IPS-NIHi11 (cell line): ENCODE data around the gene CCSER1.
"Not testable (repeated sequence)": the region's sequence is repeated elsewhere in the genome, so short reads cannot be mapped to it uniquely, and the experiment has no call there.

Source experiments
- DNase-seq: peaks from one replicate; pipeline ENCODE4 v3.0.0; 2012; ENCODE audit warnings: mixed read lengths, low spot score

The CCSER1 gene

GRCh38 chr4:91592125-91592524 is 1464.9 kb downstream of the CCSER1 start:
- DNase-seq = no peak

GRCh38 chr4:91596718-91597117 is 1469.5 kb downstream of the CCSER1 start:
- DNase-seq = no peak

DNA sequence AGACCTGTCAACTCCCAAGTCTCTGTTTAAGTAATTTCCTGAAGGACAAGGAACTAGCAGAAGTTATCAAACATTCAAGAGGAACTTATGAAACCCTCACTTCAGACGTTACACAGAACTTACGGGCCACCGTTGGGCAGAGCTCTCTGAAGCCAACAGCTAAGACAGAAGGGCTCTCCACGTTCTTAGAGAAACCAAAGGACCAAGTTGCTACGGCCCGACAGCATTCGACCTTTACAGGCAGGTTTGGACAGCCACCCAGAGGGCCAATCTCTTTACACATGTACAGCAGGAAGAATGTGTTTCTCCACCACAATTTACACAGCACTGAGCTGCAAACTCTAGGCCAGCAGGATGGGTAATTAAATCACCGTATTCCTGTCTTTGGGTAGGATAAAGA is 1471.5 kb downstream of the CCSER1 start:
- DNase-seq = no peak

- no peak for DNase-seq
Observed at GRCh38 chr4:91600301-91600700, 1473.1 kb downstream of the CCSER1 start.

- DNase-seq = no peak
Observed at GRCh38 chr4:91601401-91601800, 1474.2 kb downstream of the CCSER1 start.

- no peak for DNase-seq
Observed at GRCh38 chr4:91611782-91612181, 1484.6 kb downstream of the CCSER1 start.

GRCh38 chr4:91620952-91621351 is 1493.8 kb downstream of the CCSER1 start:
- no peak for DNase-seq

- DNase-seq = no peak
Observed at GRCh38 chr4:91621446-91621845, 1494.3 kb downstream of the CCSER1 start.

DNA sequence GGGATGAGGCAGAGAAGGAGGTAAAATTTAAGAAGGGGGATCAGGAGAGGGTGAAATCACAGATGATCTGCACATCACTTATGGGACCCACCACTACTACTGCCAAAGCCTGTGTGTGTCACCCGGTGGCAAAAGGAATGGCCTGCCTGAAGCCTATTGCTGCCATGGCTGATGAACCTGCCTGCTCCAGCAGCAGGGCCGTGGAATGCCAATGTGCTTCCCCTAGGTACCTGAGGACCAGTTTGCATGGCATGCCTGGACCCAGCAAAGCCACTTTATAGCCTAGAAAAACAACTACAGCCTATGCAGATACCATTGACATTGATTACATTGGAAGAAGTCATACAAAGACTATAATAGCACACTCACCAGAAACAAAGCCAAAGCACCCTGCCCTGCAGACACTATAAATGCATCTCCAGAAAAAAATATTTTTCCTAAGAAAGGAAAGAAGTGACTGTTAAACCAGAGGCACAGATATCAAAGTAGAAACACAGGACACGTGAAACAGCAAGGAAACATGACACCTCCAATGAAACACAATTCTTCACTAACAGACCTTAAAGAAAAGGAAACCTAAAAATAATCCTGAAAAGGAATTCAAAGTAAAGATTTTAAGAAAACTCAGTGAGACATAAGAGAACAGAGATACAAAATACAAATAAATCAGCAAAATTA is 1495.9 kb downstream of the CCSER1 start:
- no peak for DNase-seq

GRCh38 chr4:91623603-91623967 is 1496.4 kb downstream of the CCSER1 start:
- DNase-seq = not testable (repeated sequence)

DNA sequence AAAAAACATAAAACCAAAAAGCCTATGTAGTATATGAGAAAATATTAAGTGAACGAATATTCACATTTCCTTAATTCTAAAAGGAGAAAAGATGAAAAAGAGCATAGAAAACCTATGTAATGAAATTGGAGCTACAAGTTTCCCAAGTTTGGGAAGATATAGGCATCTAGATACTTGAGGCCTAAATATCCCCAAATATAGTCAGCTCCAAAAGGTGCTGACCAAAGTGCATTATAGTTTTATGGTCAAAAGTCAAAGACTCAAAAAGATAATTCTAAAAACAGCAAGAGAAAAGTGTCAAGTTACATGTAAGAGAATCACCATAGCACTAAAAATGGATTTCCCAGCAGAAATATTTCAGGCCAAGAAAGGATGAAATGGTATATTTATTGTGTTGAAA is 1502.9 kb downstream of the CCSER1 start:
- no peak for DNase-seq

GRCh38 chr4:91630764-91631163 is 1503.6 kb downstream of the CCSER1 start:
- no peak for DNase-seq

DNA sequence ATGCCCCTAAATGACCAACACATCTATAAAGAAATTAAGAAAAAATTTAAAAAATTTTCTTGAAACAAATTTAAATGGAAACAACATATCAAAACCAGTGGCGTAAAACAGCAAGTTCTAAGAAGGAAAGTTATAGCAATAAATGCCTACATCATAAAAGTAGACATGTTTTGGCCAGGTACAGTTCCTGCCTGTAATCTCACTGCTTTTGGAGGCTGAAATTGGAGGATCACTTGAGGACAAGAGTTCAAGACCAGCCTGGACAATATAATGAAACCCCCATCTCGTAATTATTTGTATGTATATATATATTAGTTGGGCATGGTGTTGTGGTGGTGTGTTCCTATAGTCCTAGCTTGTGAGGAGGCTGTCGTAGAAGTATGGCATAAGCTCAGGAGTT is 1504.1 kb downstream of the CCSER1 start:
- no peak for DNase-seq

DNA sequence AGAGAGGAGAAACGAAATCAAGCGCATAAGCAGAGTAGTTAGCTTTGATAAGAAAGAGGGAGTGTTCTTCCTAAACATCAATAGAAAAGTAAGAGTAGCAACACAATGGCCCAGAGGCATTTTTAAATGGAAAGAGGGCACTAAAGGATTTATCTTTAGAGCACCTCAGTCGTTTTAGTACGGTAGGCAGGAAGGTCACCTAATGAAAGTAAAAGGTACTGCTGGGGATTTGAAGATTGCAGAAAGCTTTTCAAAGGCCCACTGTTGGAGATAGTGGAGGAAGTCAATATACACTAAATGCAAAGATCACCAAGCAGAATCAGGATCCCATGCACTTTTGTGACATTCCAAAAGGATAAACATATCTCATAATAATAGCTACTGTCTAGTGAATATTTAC is 1508.9 kb downstream of the CCSER1 start:
- no peak for DNase-seq
